ENCODE measurements around the gene UNC5C. TPM values are rescaled to one million over a fixed set of nuclear protein-coding genes. Genes with fewer than 3 reads are reported as not detected.

The UNC5C gene
- total RNA-seq, 1 donor from 2014 or later: not detected

DNA sequence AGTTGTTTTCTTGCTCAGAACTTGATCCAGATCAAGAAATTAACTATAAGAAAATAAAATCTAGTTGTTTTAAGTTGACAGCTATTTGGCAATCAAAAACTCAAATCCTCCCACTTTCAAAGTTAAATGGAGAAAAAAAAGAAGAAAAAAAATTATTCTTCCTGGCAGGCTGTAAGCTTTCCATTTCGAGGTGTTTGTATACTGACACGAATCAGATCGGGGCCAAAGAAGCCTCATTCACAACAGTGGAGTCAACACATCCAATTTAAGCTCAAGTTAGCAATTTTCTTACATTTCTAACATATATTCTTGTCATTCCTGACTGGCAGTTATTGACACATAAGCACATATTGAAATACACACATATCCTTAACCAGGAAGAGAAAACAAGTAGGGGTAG is 119.4 kb downstream of the UNC5C start:
- POLR2A ChIA-PET: no interaction called here
- CTCF ChIA-PET: no interaction called here
- Mint-ChIP-seq H3K27ac (no peak overlapping the region), H3K4me3 (no peak overlapping the region), H3K4me1 (no peaks in the 10 kb centered on the region), H3K27me3 (no peaks in the 10 kb centered on the region), H3K9me3 (peaks cover 3% of the 10 kb centered on the region), H3K36me3 (ENCODE audit: low read depth) (no peaks in the 10 kb centered on the region)
- intact Hi-C loops (cut with micrococcal nuclease): no loop called here
- no peak for DNase-seq
- TF ChIP-seq, protein P1, sequence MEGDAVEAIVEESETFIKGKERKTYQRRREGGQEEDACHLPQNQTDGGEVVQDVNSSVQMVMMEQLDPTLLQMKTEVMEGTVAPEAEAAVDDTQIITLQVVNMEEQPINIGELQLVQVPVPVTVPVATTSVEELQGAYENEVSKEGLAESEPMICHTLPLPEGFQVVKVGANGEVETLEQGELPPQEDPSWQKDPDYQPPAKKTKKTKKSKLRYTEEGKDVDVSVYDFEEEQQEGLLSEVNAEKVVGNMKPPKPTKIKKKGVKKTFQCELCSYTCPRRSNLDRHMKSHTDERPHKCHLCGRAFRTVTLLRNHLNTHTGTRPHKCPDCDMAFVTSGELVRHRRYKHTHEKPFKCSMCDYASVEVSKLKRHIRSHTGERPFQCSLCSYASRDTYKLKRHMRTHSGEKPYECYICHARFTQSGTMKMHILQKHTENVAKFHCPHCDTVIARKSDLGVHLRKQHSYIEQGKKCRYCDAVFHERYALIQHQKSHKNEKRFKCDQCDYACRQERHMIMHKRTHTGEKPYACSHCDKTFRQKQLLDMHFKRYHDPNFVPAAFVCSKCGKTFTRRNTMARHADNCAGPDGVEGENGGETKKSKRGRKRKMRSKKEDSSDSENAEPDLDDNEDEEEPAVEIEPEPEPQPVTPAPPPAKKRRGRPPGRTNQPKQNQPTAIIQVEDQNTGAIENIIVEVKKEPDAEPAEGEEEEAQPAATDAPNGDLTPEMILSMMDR (IDR thresholded peaks at IDR 0.05): no peak
- no peak for ATAC-seq (ENCODE audit: low read depth)

DNA sequence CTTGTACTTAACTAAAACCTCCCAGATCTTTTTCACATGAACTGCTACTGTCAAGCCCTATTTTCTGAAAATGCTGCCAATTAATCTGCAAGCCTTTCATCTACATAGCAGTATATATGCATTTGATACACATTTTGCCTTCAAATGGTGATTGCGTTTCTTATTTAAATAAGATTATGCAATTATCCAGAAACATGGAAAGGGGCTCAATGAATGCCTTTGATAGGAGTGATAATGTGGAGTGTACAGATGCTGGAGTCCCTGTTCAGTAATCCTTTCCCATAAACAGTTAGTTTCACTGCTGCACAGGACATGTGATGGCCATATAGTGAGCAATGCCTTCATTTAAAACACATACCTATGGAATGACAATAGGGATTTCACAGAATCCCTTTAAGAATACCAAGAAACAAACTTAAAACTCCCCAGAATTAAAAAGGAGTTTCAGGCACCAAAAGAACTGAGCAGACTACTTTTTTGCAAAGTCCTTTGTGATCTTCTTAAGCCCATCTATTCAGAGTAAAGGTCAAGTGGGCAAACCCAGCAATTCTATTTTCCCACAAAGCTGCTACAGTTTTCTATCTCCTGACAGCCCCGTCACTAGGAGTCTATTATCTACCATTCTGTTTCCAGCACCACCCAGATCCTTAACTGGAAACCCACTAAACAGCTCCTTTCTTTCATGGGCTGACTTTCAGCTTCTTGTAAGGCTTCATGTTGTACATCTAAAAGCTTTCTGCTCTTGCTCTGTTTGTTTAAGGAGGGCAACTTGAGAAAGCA is 120.3 kb downstream of the UNC5C start:
- POLR2A ChIA-PET: no interaction called here
- Mint-ChIP-seq H3K9me3 (peaks cover 3% of the 10 kb centered on the region), H3K4me3 (no peak overlapping the region), H3K4me1 (no peaks in the 10 kb centered on the region), H3K27me3 (no peaks in the 10 kb centered on the region), H3K36me3 (ENCODE audit: low read depth) (no peaks in the 10 kb centered on the region), H3K27ac (no peak overlapping the region)
- no peak for DNase-seq
- no peak for ATAC-seq (ENCODE audit: low read depth)
- TF ChIP-seq, protein P1 (IDR thresholded peaks at IDR 0.05): no peak
- CTCF ChIA-PET: no interaction called here
- intact Hi-C loops (cut with micrococcal nuclease): no loop called here

DNA sequence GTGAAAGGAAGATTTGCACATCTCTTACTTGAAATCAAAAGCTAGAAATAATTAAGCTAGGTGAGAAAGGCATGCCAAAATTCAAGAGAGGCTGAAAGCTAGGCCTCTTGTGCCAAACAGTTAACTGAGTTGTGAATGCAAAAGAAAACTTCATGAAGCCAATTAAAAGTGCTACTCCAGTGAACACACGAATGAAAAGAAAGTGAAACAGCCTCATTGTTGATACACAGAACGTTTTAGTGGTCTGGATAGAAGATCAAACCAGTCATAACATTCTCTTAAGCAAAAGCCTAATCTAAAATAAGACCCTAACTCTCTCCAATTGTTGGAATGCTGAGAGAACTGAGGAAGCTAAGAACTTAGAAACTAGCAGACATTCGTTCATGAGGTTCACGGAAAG is 122.3 kb downstream of the UNC5C start:
- H3K4me3 Mint-ChIP-seq: no peak overlapping the region
- H3K9me3 Mint-ChIP-seq: peaks cover 3% of the 10 kb centered on the region
- TF ChIP-seq, protein P1 (IDR thresholded peaks at IDR 0.05): no peak
- H3K27ac Mint-ChIP-seq: no peak overlapping the region
- intact Hi-C loops (cut with micrococcal nuclease): no loop called here
- POLR2A ChIA-PET: no interaction called here
- no peaks in the 10 kb centered on the region for H3K36me3 Mint-ChIP-seq (ENCODE audit: low read depth)
- ATAC-seq (ENCODE audit: low read depth) (no peak), DNase-seq (no peak)
- H3K4me1 Mint-ChIP-seq: no peaks in the 10 kb centered on the region
- no peaks in the 10 kb centered on the region for H3K27me3 Mint-ChIP-seq
- CTCF ChIA-PET: no interaction called here

DNA sequence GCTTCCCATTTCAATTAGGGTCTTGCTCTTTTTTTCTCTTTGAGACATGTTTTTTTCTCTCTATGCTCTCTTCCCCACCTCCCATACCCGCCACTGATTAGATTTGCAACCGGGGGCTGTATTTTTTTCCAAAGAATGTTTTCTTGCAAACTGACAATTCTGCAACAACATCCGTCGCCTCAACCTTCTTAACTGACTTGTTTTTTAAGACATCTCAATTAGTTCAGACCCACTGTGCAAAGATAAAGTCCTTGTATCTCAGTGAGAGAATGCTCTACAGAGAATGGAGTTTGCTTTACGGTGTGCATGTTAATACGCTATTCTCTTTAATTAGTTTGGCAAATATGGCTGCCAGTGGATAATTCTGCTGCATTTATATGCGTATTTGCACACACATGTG is 126.3 kb downstream of the UNC5C start:
- Mint-ChIP-seq H3K27me3 (no peaks in the 10 kb centered on the region), H3K4me1 (no peaks in the 10 kb centered on the region), H3K9me3 (peaks cover 3% of the 10 kb centered on the region), H3K36me3 (ENCODE audit: low read depth) (no peaks in the 10 kb centered on the region), H3K27ac (no peak overlapping the region), H3K4me3 (no peak overlapping the region)
- DNase-seq (no peak), ATAC-seq (ENCODE audit: low read depth) (no peak)
- ChIA-PET POLR2A (no interaction called here), CTCF (no interaction called here)
- intact Hi-C loops (cut with micrococcal nuclease): no loop called here
- TF ChIP-seq, protein P1 (IDR thresholded peaks at IDR 0.05): no peak

DNA sequence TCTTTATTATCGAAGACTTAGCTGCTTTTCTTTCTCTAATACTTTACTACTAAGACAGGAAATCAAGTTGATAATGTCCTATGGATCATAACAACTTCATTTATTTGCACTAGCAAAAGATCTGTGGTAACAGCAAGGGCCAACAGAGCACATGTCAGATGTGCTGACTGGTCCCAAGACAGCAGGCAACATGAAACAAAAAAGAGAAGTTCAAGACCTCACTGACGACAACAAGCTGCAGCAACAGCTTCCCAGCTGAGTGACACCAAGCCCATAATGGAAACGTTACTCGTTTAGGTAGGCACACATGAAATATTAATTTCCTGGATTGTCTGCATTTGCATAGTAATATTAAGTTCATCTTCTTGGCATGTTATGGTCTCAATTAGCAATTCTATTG is 126.9 kb downstream of the UNC5C start:
- H3K36me3 Mint-ChIP-seq (ENCODE audit: low read depth): no peaks in the 10 kb centered on the region
- DNase-seq: no peak
- no peaks in the 10 kb centered on the region for H3K27me3 Mint-ChIP-seq
- H3K9me3 Mint-ChIP-seq: peaks cover 2% of the 10 kb centered on the region
- POLR2A ChIA-PET: no interaction called here
- H3K4me1 Mint-ChIP-seq: no peaks in the 10 kb centered on the region
- no peak for ATAC-seq (ENCODE audit: low read depth)
- CTCF ChIA-PET: no interaction called here
- intact Hi-C loops (cut with micrococcal nuclease): no loop called here
- no peak overlapping the region for H3K27ac Mint-ChIP-seq
- TF ChIP-seq, protein P1 (IDR thresholded peaks at IDR 0.05): no peak
- H3K4me3 Mint-ChIP-seq: no peak overlapping the region

Measured in activated B cell treated with CpG ODN at 0.5 μM for 24 hours (primary cell).